ENCODE measurements around the gene GNA14.

DNA sequence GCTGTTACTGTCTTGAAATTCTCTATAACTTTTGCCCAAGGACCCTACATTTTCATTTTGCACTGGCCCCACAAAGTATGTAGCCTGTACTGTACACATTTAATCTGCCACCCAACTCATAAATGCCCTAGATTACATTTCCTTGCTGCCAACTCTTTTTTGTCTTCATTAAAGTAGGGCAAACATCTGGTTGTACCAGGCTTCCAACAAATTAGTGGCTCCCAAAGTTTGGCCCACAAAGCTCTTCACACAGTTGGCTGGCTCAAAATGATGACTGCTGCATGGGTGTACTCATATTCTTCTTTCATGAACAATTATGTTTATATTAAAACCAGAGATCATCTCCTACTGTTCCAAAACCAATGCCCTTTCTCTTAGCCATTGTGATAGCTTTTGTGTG lies 45.3 kb downstream of the GNA14 start:
- TF ChIP-seq, protein P1, sequence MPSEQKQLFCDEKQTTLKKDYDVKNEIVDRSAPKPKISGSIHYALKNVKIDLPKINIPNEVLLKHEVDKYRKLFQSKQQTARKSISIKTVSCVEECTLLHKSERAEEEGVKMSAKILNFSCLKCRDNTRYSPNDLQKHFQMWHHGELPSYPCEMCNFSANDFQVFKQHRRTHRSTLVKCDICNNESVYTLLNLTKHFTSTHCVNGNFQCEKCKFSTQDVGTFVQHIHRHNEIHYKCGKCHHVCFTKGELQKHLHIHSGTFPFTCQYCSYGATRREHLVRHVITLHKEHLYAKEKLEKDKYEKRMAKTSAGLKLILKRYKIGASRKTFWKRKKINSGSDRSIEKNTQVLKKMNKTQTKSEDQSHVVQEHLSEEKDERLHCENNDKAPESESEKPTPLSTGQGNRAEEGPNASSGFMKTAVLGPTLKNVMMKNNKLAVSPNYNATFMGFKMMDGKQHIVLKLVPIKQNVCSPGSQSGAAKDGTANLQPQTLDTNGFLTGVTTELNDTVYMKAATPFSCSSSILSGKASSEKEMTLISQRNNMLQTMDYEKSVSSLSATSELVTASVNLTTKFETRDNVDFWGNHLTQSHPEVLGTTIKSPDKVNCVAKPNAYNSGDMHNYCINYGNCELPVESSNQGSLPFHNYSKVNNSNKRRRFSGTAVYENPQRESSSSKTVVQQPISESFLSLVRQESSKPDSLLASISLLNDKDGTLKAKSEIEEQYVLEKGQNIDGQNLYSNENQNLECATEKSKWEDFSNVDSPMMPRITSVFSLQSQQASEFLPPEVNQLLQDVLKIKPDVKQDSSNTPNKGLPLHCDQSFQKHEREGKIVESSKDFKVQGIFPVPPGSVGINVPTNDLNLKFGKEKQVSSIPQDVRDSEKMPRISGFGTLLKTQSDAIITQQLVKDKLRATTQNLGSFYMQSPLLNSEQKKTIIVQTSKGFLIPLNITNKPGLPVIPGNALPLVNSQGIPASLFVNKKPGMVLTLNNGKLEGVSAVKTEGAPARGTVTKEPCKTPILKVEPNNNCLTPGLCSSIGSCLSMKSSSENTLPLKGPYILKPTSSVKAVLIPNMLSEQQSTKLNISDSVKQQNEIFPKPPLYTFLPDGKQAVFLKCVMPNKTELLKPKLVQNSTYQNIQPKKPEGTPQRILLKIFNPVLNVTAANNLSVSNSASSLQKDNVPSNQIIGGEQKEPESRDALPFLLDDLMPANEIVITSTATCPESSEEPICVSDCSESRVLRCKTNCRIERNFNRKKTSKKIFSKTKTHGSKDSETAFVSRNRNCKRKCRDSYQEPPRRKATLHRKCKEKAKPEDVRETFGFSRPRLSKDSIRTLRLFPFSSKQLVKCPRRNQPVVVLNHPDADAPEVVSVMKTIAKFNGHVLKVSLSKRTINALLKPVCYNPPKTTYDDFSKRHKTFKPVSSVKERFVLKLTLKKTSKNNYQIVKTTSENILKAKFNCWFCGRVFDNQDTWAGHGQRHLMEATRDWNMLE (tag by site-specific recombination; conservative IDR thresholded peaks at IDR 0.05; ENCODE audit: low read depth) = no peak
- TF ChIP-seq, protein P2, sequence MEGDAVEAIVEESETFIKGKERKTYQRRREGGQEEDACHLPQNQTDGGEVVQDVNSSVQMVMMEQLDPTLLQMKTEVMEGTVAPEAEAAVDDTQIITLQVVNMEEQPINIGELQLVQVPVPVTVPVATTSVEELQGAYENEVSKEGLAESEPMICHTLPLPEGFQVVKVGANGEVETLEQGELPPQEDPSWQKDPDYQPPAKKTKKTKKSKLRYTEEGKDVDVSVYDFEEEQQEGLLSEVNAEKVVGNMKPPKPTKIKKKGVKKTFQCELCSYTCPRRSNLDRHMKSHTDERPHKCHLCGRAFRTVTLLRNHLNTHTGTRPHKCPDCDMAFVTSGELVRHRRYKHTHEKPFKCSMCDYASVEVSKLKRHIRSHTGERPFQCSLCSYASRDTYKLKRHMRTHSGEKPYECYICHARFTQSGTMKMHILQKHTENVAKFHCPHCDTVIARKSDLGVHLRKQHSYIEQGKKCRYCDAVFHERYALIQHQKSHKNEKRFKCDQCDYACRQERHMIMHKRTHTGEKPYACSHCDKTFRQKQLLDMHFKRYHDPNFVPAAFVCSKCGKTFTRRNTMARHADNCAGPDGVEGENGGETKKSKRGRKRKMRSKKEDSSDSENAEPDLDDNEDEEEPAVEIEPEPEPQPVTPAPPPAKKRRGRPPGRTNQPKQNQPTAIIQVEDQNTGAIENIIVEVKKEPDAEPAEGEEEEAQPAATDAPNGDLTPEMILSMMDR (tag by site-specific recombination; IDR thresholded peaks at IDR 0.05) = no peak
